ENCODE results near the gene FAM193B. TPM values are rescaled to one million over a fixed set of nuclear protein-coding genes. Genes with fewer than 3 reads are reported as not detected.

FAM193B gene
- total and polyA plus RNA-seq, 9 of the 15 experiments (the other 6 are each of a cell fraction or from before 2014, with no cell fraction given), result 4.4 to 76.4 (median 37.3) TPM

- TF ChIP-seq, protein P1, sequence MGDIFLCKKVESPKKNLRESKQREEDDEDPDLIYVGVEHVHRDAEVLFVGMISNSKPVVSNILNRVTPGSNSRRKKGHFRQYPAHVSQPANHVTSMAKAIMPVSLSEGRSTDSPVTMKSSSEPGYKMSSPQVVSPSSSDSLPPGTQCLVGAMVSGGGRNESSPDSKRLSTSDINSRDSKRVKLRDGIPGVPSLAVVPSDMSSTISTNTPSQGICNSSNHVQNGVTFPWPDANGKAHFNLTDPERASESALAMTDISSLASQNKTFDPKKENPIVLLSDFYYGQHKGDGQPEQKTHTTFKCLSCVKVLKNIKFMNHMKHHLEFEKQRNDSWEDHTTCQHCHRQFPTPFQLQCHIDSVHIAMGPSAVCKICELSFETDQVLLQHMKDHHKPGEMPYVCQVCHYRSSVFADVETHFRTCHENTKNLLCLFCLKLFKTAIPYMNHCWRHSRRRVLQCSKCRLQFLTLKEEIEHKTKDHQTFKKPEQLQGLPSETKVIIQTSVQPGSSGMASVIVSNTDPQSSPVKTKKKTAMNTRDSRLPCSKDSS (IDR thresholded peaks at IDR 0.05; ENCODE audit: low read depth, partially characterized antibody), result no peak
- TF ChIP-seq ZNF384 (IDR thresholded peaks at IDR 0.05; ENCODE audit: low read depth, low read length) (no peak), FUS (optimal IDR thresholded peaks at IDR 0.05; ENCODE audit: low read depth, low read length) (no peak), PCBP1 (IDR thresholded peaks at IDR 0.05; ENCODE audit: low read depth, low read length, poor library complexity, severe bottlenecking) (no peak), THAP12 (CRISPR knock-in tag; IDR thresholded peaks at IDR 0.05) (no peak), MTA2 (IDR thresholded peaks at IDR 0.05; ENCODE audit: low read depth) (peak; percentile 81), EWSR1 (IDR thresholded peaks at IDR 0.05; ENCODE audit: borderline replicate concordance, low read depth, partially characterized antibody) (no peak), ZNF277 (CRISPR knock-in tag; IDR thresholded peaks at IDR 0.05; ENCODE audit: borderline replicate concordance) (no peak), NCOA6 (IDR thresholded peaks at IDR 0.05) (no peak), ZNF263 (CRISPR knock-in tag; IDR thresholded peaks at IDR 0.05; ENCODE audit: borderline replicate concordance) (no peak), HOXB6 (CRISPR knock-in tag; IDR thresholded peaks at IDR 0.05; ENCODE audit: borderline replicate concordance) (no peak), NR4A1 (CRISPR knock-in tag; IDR thresholded peaks at IDR 0.05) (no peak), NR4A1 (tag; IDR thresholded peaks at IDR 0.05) (no peak), MTF1 (CRISPR knock-in tag; IDR thresholded peaks at IDR 0.05; ENCODE audit: borderline replicate concordance) (no peak), EHMT2 (IDR thresholded peaks at IDR 0.05) (no peak), MXI1 (IDR thresholded peaks at IDR 0.05; ENCODE audit: low read depth, low read length) (no peak), CSDE1 (IDR thresholded peaks at IDR 0.05) (no peak), SETDB1 (IDR thresholded peaks at IDR 0.05; ENCODE audit: low read length) (no peak), ZNF184 (CRISPR knock-in tag; IDR thresholded peaks at IDR 0.05) (no peak)
- TF ChIP-seq, protein P2, sequence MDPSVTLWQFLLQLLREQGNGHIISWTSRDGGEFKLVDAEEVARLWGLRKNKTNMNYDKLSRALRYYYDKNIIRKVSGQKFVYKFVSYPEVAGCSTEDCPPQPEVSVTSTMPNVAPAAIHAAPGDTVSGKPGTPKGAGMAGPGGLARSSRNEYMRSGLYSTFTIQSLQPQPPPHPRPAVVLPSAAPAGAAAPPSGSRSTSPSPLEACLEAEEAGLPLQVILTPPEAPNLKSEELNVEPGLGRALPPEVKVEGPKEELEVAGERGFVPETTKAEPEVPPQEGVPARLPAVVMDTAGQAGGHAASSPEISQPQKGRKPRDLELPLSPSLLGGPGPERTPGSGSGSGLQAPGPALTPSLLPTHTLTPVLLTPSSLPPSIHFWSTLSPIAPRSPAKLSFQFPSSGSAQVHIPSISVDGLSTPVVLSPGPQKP (CRISPR knock-in tag; IDR thresholded peaks at IDR 0.05), result no peak
Observed at GRCh38 chr5:177529247-177530203, 24.8 kb downstream of the FAM193B start (continued).

All from K562 (cell line).